Measurements from ENCODE around the gene MICA. TPM values are rescaled to one million over a fixed set of nuclear protein-coding genes. Genes with fewer than 3 reads are reported as not detected.
A peak's percentile ranks its signal among the peaks of the same experiment; 100 is the strongest.
"Not testable (repeated sequence)": the region's sequence is repeated elsewhere in the genome, so short reads cannot be mapped to it uniquely, and the experiment has no call there.

Gene MICA
- polyA plus RNA-seq, 5 donors: 12.8 to 16.5 (median 15.5) TPM

GRCh38 chr6:31379850-31380249 is 23.5 kb upstream of the MICA start:
- DNase-seq: no peak

- no peak for DNase-seq
Observed at GRCh38 chr6:31381666-31382065, 21.7 kb upstream of the MICA start.

GRCh38 chr6:31383149-31383548 is 20.2 kb upstream of the MICA start:
- no peak for DNase-seq

- DNase-seq: no peak
Observed at GRCh38 chr6:31385041-31385440, 18.4 kb upstream of the MICA start.

GRCh38 chr6:31386099-31386498 is 17.3 kb upstream of the MICA start:
- DNase-seq: no peak

- no peak for DNase-seq
Observed at GRCh38 chr6:31386977-31387376, 16.4 kb upstream of the MICA start.

- DNase-seq: not testable (repeated sequence)
Observed at GRCh38 chr6:31388916-31389801, 14.2 kb upstream of the MICA start.

- DNase-seq: not testable (repeated sequence)
Observed at GRCh38 chr6:31389802-31390132, 13.6 kb upstream of the MICA start.

- DNase-seq: no peak
Observed at GRCh38 chr6:31393932-31394331, 9.5 kb upstream of the MICA start.

- DNase-seq: no peak
Observed at GRCh38 chr6:31394381-31394780, 9.0 kb upstream of the MICA start.

GRCh38 chr6:31395832-31396231 is 7.6 kb upstream of the MICA start:
- no peak for DNase-seq

GRCh38 chr6:31396422-31397152 is 6.8 kb upstream of the MICA start:
- DNase-seq: peak; percentile 45 to 60

- DNase-seq: not testable (repeated sequence)
Observed at GRCh38 chr6:31397153-31397499, 6.3 kb upstream of the MICA start.

- DNase-seq: no peak
Observed at GRCh38 chr6:31397901-31398525, 5.4 kb upstream of the MICA start.

GRCh38 chr6:31399589-31400466 is 3.6 kb upstream of the MICA start:
- peak; percentile 89 to 91 for DNase-seq

GRCh38 chr6:31400467-31401289 is 2.7 kb upstream of the MICA start:
- DNase-seq: peak; percentile 29 to 36

GRCh38 chr6:31401403-31401802 is 2.0 kb upstream of the MICA start:
- DNase-seq: no peak

GRCh38 chr6:31402324-31403282 is 792 bp upstream of the MICA start:
- DNase-seq: no peak

GRCh38 chr6:31404061-31404364 is 618 bp downstream of the MICA start:
- DNase-seq: not testable (repeated sequence)

- no peak for DNase-seq
Observed at GRCh38 chr6:31405996-31406395, 2.6 kb downstream of the MICA start.

Data from right lung (tissue), 5 donors.